HG02610 (cell line): ENCODE data around the gene TMEM184B.
"Not testable (repeated sequence)": the region's sequence is repeated elsewhere in the genome, so short reads cannot be mapped to it uniquely, and the experiment has no call there.

Source experiments
- ATAC-seq: cut with Tn5 transposase; IDR thresholded peaks from one replicate; pipeline ENCODE4 v1.9.1; 2021; ENCODE audit warnings: mild to moderate bottlenecking, moderate library complexity; ENCODE audit not compliant: unreplicated experiment

Gene TMEM184B

GRCh38 chr22:38249803-38250642 lies 22.8 kb downstream of the TMEM184B start:
- ATAC-seq = no peak

- ATAC-seq = no peak
Measured at GRCh38 chr22:38249301-38249700, 23.5 kb downstream of the TMEM184B start.

GRCh38 chr22:38248280-38248679 lies 24.5 kb downstream of the TMEM184B start:
- no peak for ATAC-seq

DNA sequence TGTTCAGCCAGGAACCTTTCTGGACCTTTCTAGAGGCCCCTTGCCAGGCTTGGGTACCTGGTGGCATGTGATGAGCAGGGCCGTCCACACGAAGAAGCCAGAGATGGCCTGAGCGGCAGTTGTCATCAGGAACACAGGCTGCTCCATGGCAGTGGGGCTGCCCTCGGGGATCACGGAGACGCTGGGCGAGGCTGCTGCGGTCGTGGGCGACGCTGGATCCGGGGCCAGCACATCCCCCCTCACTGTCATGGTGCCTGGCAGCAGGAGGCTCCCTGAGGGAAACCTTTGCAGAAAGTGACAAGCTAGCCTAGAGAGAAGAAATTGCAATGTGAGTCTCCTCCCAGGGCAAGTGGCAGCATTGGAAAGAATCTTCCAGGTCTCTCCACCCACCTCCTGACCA lies 25.1 kb downstream of the TMEM184B start:
- no peak for ATAC-seq

- no peak for ATAC-seq
Measured at GRCh38 chr22:38246692-38247091, 26.1 kb downstream of the TMEM184B start.

DNA sequence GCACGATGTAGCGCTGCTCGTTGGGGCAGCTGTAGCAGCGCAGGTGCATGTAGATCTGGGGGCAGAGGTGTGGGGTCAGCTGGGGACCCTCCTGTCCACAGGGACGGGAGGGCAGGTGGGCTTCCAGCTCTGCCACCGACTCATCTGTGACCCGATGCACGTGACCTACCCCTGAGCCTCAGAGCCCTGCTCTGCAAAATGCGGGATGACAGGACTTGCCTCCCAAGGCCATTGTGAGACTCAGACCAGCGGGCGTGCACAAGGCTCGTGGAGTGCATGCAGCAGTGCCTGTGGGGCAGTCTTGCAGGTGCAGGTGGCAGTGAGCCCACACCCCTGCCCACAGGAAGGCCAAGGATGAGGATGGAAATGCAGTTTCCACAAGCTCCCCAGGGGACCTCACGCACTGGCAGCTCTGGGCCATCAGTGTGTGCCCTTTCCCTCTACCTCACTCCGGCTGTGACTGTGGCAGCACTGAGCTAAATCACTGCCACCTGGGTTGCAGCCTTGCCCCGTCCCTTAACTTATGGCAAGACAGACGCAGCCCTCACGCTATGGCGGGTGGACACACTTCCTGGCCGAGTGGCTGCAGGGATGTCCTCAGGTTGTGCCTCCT lies 26.7 kb downstream of the TMEM184B start:
- ATAC-seq = no peak

DNA sequence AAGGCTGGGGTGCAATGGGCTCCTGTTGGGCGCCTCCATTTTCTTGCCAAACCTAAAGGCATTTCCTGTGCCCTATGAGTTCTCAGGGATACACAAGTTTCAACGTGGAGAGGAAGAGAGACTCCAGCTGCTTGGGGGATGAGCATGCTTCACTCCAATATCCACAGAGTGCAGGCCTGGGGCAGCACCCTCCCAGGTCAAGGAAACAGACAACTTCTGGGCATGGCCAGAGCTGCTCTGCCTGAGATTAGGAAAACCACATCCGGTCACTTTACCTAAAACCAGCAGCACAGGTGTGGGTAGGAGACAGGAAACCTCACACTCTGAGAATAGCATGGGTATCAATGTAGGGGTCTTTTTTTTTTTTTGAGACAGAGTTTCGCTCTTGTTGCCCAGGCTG lies 28.7 kb downstream of the TMEM184B start:
- ATAC-seq = no peak

- no peak for ATAC-seq
Measured at GRCh38 chr22:38243007-38243765, 29.6 kb downstream of the TMEM184B start.

DNA sequence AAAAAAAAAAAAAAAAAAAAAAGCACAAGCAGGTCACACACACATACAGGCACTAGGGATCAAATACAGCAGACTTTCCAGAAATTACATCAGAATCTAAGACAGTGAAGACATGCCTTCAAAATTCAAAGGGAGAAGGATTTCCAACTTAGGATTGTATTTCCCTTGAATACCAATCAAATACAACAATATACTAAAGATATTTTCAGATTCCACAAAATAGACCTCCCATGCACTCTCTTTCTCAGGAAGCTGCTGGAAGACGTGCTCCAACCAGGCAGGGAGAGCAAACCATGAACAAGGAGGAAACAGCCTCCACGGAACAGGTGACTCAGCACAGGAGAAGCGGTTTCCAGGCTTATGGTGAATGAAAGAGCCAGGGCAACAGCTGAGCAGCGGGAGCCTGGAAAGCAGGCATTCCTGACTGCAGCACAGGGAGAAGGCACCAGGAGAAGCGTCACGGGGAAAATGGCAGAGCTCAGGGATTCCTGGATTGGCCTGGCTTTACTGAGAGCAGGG lies 32.0 kb downstream of the TMEM184B start:
- no peak for ATAC-seq

DNA sequence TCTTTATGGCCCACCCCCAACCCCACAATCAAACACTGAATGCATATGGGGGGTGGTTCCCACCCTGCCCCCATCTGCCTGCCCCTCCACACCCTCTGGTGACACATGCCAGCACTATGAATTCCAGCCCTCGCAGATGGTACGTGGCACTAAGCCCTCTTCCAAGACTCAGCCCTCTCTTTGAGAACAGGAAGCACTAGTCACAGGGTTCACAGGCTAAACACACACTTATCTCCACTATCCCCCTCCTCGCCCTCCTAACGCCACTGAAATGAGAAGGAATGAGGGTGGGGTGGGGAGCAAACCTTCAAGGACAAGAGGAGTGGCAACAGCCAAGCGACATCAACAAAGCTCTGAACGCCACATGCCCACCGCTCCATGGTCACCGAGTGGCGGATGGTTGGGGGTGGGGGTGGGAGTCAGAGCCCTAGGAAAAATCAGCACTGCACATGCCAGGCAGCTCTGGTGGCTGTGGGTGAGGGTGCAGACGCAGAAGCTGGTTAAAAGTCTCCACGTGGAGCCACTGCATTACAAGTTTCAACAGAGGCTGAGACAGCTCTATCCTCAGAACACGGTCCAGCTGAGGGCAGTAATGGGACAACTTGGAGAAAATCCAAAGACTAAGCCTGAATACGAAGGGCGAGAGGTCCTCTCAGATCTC lies 33.6 kb downstream of the TMEM184B start:
- ATAC-seq = no peak

- ATAC-seq = no peak
Measured at GRCh38 chr22:38238519-38239071, 34.2 kb downstream of the TMEM184B start.

- no peak for ATAC-seq
Measured at GRCh38 chr22:38236786-38237185, 36.0 kb downstream of the TMEM184B start.

GRCh38 chr22:38235240-38235850 lies 37.5 kb downstream of the TMEM184B start:
- no peak for ATAC-seq

DNA sequence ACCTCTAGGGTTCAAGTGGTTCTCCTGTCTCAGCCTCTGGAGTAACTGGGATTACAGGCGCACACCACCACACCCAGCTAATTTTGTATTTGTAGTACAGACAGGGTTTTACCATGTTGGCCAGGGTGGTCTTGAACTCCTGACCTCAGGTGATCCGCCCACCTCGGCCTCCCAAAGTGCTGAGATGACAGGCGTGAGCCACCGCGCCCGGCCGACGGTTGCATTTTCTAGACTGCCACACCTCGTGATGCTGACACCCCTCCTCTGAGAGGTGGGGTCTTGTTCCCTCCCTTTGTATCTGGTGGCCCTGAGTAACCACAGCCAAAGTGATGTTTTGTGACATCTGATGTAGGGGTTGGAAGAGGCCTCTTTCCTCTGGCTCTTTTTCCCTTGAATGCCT lies 39.0 kb downstream of the TMEM184B start:
- ATAC-seq = not testable (repeated sequence)

GRCh38 chr22:38233427-38233826 lies 39.4 kb downstream of the TMEM184B start:
- ATAC-seq = no peak

DNA sequence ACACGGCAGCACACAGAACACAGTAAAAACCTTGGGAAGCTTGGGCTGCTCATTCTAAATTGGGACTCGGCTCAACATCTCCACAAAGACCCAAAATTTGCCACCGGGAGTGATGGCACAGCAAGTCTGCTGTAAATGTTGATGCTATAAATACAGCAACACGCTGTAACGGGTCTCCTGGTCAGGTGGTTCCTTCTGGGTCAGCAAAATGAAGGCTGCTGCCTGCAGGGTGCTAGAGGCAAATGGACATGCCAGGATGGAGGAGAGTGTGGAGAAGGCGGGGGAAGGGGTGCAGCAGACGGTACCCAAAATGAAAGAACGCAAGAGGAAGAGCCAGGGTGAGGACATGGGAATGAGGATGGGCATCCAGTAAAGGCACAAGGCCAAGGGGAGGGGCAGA lies 40.6 kb downstream of the TMEM184B start:
- ATAC-seq = no peak

GRCh38 chr22:38230916-38231315 lies 41.9 kb downstream of the TMEM184B start:
- no peak for ATAC-seq

DNA sequence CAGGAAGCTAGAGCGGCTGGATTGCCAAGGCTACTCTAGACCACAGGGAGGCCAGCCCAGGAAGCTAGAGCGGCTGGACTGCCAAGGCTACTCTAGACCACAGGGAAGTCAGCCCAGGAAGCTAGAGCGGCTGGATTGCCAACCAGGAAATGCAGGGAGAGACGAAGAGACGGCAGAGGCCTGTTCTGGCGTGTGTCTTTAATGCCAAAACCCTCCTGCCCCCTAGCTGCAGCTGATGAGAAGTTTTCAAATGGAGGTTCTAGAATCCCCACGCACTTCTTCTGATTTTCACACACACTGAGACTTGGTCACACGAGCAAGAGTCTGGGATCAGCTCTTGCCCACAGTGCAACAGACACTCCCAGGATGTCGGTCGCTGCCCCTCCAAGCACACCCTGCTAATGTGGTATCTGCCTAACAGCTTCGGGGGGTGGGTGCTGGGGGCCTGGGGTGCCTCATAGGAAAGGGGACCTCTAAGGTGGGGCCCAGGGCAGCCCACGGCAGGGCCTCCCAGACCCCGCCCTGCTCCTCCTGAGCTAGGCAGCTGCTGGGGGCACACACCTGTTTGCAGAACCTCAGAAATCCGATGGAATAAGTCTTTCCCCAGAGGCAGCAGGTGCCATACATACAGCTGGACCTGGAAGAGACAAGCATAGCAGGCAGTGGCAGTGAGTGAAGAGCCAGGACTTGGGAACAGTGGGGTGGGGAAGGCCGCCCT lies 42.5 kb downstream of the TMEM184B start:
- no peak for ATAC-seq

DNA sequence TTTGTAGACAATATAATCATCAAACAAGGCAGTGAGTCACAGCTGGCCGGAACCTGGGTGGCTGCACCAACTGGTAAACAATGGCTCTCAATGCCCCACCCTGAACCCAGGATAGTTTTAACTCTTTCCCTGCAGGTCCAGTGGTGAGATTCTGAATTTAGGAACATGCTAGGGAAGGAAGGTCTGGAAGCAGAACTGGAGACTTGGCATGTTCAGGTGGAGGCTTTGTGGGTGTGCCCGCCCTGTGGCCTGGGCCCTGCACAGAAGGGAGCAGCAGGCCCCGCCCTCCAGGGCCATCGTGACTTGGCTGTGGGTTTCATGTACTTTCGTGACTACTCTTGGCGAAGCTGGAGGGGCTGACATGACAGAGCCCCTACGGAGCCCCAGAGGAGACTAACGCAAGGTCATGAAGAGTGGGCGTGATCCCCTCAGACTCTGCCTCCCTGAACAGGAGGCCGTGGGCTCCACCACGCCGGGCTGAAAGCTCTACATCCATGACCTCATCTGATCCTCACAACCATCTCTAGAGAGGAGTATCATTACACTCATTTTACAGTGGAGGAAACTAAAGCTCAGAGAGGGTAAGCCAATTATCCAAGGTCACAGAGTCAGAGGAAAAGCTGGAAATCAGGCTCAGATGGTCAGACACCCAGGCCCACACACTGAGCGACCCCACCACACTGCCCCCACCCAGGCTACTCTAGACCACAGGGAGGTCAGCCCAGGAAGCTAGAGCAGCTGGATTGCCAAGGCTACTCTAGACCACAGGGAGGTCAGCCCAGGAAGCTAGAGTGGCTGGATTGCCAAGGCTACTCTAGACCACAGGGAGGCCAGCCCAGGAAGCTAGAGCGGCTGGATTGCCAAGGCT lies 43.7 kb downstream of the TMEM184B start:
- no peak for ATAC-seq
